GM12872 (cell line): ENCODE measurements around the gene VMP1.

Source experiments
- CTCF ChIP-seq: IDR thresholded peaks from 3 replicates; pipeline ENCODE4 v1.5.1; 2011; ENCODE audit warnings: low read depth, mild to moderate bottlenecking, low read length, moderate library complexity; ENCODE audit not compliant: insufficient read depth

VMP1 gene

GRCh38 chr17:59830846-59831486, 123.5 kb downstream of the VMP1 start:
- no peak for TF ChIP-seq CTCF

- no peak for TF ChIP-seq CTCF
Observed at GRCh38 chr17:59832883-59833379, 125.5 kb downstream of the VMP1 start.

- no peak for TF ChIP-seq CTCF
Observed at GRCh38 chr17:59837308-59838051, 130.0 kb downstream of the VMP1 start.

- no peak for TF ChIP-seq CTCF
Observed at GRCh38 chr17:59838052-59838916, 130.8 kb downstream of the VMP1 start.

GRCh38 chr17:59839651-59840328, 132.3 kb downstream of the VMP1 start:
- TF ChIP-seq CTCF, result no peak

GRCh38 chr17:59840329-59841090, 133.1 kb downstream of the VMP1 start:
- no peak for TF ChIP-seq CTCF
